OCI-LY1 (cell line): Measurements from ENCODE around the gene BFSP1.

ENCODE experiments used
- H2AFZ ChIP-seq: fragments of 200-600 bp; sonication (generic), shearing (Covaris generic); 2 replicates; pipeline ENCODE4 v1.6.0; 2014; ENCODE audit warnings: antibody characterized with exemption, mild to moderate bottlenecking, low read length
- H3F3A ChIP-seq: fragments of 200-600 bp; sonication (generic), shearing (Covaris generic); 2 replicates; pipeline ENCODE4 v1.6.0; 2014; ENCODE audit warnings: mild to moderate bottlenecking, antibody characterized with exemption, low read length, moderate library complexity; ENCODE audit not compliant: insufficient read depth
- H3K27ac ChIP-seq: fragments of 200-600 bp; sonication (generic); 2 replicates; pipeline ENCODE4 v1.5.1; 2014; ENCODE audit warnings: low read length, mixed run types, mild to moderate bottlenecking, low read depth; ENCODE audit not compliant: poor library complexity, severe bottlenecking
- H3K27me3 ChIP-seq: fragments of 200-600 bp; sonication (generic); 2 replicates; pipeline ENCODE4 v1.6.0; 2014; ENCODE audit warnings: antibody characterized with exemption, mild to moderate bottlenecking, low read length, moderate library complexity; ENCODE audit not compliant: insufficient read depth
- H3K36me3 ChIP-seq: fragments of 200-600 bp; sonication (generic); 2 replicates; pipeline ENCODE4 v1.6.1; 2014; ENCODE audit warnings: mild to moderate bottlenecking, antibody characterized with exemption, low read length, moderate library complexity, mixed read lengths; ENCODE audit not compliant: insufficient read depth
- H3K4me1 ChIP-seq: fragments of 200-600 bp; sonication (generic); 2 replicates; pipeline ENCODE4 v1.5.1; 2014; ENCODE audit warnings: mild to moderate bottlenecking, low read length, moderate library complexity; ENCODE audit not compliant: insufficient read depth, severe bottlenecking
- H3K4me2 ChIP-seq: fragments of 200-600 bp; sonication (generic), shearing (Covaris generic); 2 replicates; pipeline ENCODE4 v1.6.1; 2014; ENCODE audit warnings: low read length
- H3K4me3 ChIP-seq: fragments of 200-600 bp; sonication (generic); 2 replicates; pipeline ENCODE4 v1.5.1; 2014; ENCODE audit warnings: low read length, low read depth, mild to moderate bottlenecking, mixed read lengths; ENCODE audit not compliant: poor library complexity, severe bottlenecking
- H3K79me2 ChIP-seq: fragments of 200-600 bp; shearing (Covaris generic); 2 replicates; pipeline ENCODE4 v1.6.1; 2016; ENCODE audit warnings: mixed run types, low read length, mixed read lengths; ENCODE audit not compliant: insufficient read depth
- H3K9ac ChIP-seq: fragments of 200-600 bp; sonication (generic), shearing (Covaris generic); 2 replicates; pipeline ENCODE4 v1.6.1; 2014; ENCODE audit warnings: mild to moderate bottlenecking, low read length, mixed read lengths
- H3K9me2 ChIP-seq: fragments of 200-600 bp; sonication (generic), shearing (Covaris generic); 2 replicates; pipeline ENCODE4 v1.6.1; 2014; ENCODE audit warnings: low read depth, mild to moderate bottlenecking, low read length, mixed read lengths
- H3K9me3 ChIP-seq: fragments of 200-600 bp; shearing (Covaris generic); 2 replicates; pipeline ENCODE4 v1.6.1; 2014; ENCODE audit warnings: low read length, mixed read lengths
- H4K20me1 ChIP-seq: fragments of 200-600 bp; sonication (generic), shearing (Covaris generic); 2 replicates; pipeline ENCODE4 v1.6.0; 2016; ENCODE audit warnings: mild to moderate bottlenecking, low read length; ENCODE audit not compliant: insufficient read depth
- EZH2 ChIP-seq: fragments of 200-600 bp; sonication (generic), shearing (Covaris generic); IDR thresholded peaks from 2 replicates; pipeline ENCODE4 v1.8.0; 2017; ENCODE audit warnings: borderline replicate concordance, mixed run types, mild to moderate bottlenecking, antibody characterized with exemption, low read length, moderate library complexity, mixed read lengths
- TF ChIP-seq, protein P1 (sequence below): fragments of 200-600 bp; sonication (generic), shearing (Covaris generic); IDR thresholded peaks from 2 replicates; pipeline ENCODE4 v1.5.1; 2017; ENCODE audit warnings: mild to moderate bottlenecking, antibody characterized with exemption, low read length, moderate library complexity, mixed read lengths

Gene BFSP1

DNA sequence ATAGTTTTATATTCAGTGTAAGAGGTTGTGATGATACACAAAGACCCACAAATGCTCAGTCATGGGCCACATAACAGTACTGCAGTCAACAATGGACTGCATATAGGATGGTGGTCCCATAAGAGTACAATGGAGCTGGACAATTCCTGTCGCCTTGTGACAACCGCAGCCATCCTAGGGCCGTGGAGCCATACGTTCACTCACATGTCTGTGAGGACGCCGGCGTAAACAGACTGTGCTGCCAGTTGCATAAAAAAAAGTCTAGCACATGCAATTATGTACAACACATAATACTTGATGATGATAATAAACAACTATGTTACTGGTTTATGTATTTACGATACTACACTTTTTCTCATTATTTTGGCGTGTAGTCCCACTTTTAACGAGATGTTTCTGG lies 30.9 kb downstream of the BFSP1 start:
- Histone ChIP-seq H2AFZ (no peak overlapping the region), H3K9ac (no peak overlapping the region), H3K36me3 (no peaks in the 10 kb centered on the region), H4K20me1 (no peaks in the 10 kb centered on the region), H3K9me2 (no peaks in the 10 kb centered on the region), H3K4me3 (no peak overlapping the region), H3K4me1 (peaks cover 12% of the 10 kb centered on the region), H3K9me3 (no peaks in the 10 kb centered on the region), H3K27ac (no peak overlapping the region), H3K4me2 (no peak overlapping the region), H3F3A (no peaks in the 10 kb centered on the region), H3K27me3 (no peaks in the 10 kb centered on the region), H3K79me2 (no peaks in the 10 kb centered on the region)
- no peak for TF ChIP-seq EZH2
- TF ChIP-seq, protein P1, sequence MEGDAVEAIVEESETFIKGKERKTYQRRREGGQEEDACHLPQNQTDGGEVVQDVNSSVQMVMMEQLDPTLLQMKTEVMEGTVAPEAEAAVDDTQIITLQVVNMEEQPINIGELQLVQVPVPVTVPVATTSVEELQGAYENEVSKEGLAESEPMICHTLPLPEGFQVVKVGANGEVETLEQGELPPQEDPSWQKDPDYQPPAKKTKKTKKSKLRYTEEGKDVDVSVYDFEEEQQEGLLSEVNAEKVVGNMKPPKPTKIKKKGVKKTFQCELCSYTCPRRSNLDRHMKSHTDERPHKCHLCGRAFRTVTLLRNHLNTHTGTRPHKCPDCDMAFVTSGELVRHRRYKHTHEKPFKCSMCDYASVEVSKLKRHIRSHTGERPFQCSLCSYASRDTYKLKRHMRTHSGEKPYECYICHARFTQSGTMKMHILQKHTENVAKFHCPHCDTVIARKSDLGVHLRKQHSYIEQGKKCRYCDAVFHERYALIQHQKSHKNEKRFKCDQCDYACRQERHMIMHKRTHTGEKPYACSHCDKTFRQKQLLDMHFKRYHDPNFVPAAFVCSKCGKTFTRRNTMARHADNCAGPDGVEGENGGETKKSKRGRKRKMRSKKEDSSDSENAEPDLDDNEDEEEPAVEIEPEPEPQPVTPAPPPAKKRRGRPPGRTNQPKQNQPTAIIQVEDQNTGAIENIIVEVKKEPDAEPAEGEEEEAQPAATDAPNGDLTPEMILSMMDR, result no peak

DNA sequence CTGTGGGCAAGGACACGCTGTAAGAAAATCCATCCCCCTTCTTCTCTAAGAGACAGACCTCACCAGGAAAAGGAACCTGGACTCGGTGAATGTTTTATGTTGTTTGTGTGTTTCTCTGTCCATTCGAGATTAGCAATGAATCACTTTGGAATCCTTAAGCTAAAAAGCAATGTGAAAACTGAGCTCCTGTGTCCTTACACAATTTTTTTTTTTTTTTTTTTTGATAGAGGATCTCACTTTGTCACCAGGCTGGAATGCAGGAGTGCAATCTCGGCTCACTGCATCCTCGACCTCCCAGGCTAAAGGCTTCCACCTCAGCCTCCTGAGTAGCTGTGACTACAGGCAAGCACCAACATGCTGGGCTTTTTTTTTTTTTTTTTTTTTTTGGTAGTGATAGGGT lies 32.1 kb downstream of the BFSP1 start:
- no peaks in the 10 kb centered on the region for H3K9me2 ChIP-seq
- no peak overlapping the region for H3K9ac ChIP-seq
- TF ChIP-seq, protein P1, result no peak
- TF ChIP-seq EZH2, result no peak
- no peaks in the 10 kb centered on the region for H3K27me3 ChIP-seq
- H3K9me3 ChIP-seq, result no peaks in the 10 kb centered on the region
- H3K4me3 ChIP-seq, result no peak overlapping the region
- H3K4me1 ChIP-seq, result no peaks in the 10 kb centered on the region
- no peaks in the 10 kb centered on the region for H4K20me1 ChIP-seq
- no peaks in the 10 kb centered on the region for H3F3A ChIP-seq
- no peaks in the 10 kb centered on the region for H3K79me2 ChIP-seq
- H2AFZ ChIP-seq, result no peak overlapping the region
- H3K36me3 ChIP-seq, result no peaks in the 10 kb centered on the region
- no peak overlapping the region for H3K4me2 ChIP-seq
- H3K27ac ChIP-seq, result no peak overlapping the region

DNA sequence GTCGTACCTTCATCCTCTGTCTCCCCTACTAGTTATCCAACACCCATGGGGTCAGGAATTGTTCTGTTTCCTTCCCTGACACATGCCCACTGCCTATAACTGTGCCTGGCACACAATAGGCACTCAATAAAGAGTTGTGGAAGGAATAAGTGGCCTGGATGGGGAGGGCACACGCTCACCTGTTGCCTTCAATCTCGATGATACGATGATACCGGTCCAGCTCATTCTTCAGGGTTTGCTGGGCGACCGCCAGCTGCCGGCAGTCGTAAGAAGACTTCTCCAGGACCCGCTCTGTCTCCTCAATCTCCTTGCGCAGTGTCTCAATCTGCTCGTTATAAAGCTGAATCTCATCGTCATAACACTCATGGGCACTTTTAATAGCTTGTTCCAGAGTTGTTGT lies 32.5 kb downstream of the BFSP1 start:
- Histone ChIP-seq H3K79me2 (no peaks in the 10 kb centered on the region), H3K9ac (no peak overlapping the region), H3K4me3 (no peak overlapping the region), H3K9me3 (no peaks in the 10 kb centered on the region), H3K4me1 (no peaks in the 10 kb centered on the region), H4K20me1 (no peaks in the 10 kb centered on the region), H3F3A (no peaks in the 10 kb centered on the region), H3K9me2 (no peaks in the 10 kb centered on the region), H3K27ac (no peak overlapping the region), H3K36me3 (no peaks in the 10 kb centered on the region), H3K4me2 (no peak overlapping the region), H2AFZ (no peak overlapping the region), H3K27me3 (no peaks in the 10 kb centered on the region)
- TF ChIP-seq EZH2, result no peak
- TF ChIP-seq, protein P1, result no peak
